GM08714 (cell line): ENCODE results near the gene BNIP3.

Source experiments
- H3K4me3 ChIP-seq: fragments of 200-500 bp; sonication (Bioruptor generic); 2 replicates; pipeline ENCODE4 v1.5.1; 2014; ENCODE audit warnings: mild to moderate bottlenecking, low read length, inconsistent platforms
- ZNF274 ChIP-seq: IDR thresholded peaks from 2 replicates; pipeline ENCODE4 v1.6.1; 2012; ENCODE audit warnings: mild to moderate bottlenecking, low read depth, low read length

BNIP3 gene

DNA sequence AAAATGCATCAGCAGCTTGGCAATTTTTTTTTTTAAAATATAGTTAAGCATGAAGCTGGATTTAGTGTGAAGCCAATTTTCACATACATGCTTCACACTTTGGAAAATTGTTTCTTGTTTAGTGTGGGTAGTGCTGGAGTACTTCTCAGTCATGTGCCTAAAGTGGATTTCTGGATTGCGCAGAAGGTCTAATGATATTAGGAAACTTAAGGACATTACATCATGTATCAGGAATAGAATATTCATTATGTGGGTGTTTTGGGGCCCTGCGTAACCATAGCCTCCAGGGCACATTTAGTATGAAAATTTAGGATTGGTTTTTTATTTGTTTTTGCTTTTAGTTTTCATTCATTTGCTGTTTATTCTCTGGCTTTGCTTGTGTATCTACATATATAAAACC lies 28.8 kb upstream of the BNIP3 start:
- TF ChIP-seq ZNF274 = no peak
- no peak overlapping the region for H3K4me3 ChIP-seq

DNA sequence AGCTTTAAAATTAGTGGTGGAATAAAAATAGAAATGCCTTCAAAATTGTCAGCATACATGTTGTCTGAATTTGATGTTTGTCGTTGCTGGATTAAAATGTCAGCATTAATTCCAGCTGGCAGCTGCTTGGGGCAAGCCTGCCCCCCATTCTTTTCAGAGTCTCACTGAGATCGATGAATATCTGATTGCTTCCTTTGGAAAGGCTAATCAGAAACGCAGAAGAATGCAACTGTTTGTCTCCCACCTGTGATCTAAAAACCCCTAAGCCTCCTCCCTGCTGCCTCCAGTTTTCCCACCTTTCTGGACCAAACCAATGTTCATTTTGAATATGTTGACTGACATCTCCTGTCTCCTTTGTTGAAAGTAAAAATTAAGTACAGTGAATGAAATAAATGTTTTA lies 27.9 kb upstream of the BNIP3 start:
- H3K4me3 ChIP-seq = no peak overlapping the region
- no peak for TF ChIP-seq ZNF274

DNA sequence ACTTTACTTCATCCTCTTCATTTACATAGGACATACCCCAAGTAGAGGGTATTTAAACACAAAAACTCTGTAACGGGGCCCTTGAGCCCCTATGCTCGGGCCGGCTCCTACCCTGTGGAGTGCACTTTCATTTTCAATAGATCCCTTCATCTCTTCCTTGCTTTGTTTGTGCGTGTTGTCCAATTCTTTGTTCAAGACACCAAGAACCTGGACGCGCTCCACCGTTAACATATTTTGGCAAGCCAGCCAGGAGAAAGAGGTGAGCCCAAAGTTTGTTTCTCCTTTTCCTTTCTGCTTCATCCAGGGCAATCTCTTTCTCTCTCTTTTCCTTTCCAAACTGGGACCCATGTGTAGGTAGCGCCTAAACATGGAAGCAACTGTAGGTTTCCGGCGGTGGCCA lies 26.0 kb upstream of the BNIP3 start:
- no peak overlapping the region for H3K4me3 ChIP-seq
- TF ChIP-seq ZNF274 = no peak

DNA sequence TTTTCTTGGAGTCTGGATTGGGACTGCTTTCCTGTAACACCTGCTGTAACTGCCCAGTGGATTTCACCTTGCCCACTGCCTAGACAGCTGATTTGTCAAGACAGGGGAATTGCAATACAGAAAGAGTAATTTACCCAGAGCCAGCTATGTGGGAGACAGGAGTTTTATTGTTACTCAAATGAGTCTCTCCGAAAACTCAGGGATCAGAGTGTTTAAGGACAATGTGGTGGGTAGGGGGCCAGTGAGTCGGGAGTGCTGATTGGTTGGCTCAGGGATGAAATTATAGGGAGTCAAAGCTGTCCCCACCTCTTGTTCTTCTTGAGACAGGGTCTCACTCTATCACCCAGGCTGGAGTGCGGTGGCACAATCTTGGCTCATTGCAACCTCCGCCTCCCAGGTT lies 25.2 kb upstream of the BNIP3 start:
- no peak overlapping the region for H3K4me3 ChIP-seq
- no peak for TF ChIP-seq ZNF274

DNA sequence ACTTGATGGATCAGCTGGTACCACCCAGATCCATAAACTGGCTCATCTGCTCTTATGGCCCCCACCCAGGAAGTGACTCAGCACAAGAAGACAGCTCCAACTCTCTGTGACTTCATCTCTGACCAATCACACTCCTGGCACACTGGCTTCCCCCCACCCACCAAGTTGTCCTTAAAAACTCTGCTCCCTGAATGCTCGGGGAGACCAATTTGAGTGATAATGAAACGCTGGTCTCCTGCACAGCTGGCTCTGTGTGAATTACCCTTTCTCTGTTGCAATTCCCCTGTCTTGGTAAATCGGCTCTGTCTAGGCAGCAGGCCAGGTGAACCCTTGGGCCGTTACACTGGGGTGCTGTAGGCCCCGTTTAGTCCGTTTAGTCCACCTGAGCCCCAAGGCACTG lies 23.4 kb upstream of the BNIP3 start:
- TF ChIP-seq ZNF274 = no peak
- no peak overlapping the region for H3K4me3 ChIP-seq

DNA sequence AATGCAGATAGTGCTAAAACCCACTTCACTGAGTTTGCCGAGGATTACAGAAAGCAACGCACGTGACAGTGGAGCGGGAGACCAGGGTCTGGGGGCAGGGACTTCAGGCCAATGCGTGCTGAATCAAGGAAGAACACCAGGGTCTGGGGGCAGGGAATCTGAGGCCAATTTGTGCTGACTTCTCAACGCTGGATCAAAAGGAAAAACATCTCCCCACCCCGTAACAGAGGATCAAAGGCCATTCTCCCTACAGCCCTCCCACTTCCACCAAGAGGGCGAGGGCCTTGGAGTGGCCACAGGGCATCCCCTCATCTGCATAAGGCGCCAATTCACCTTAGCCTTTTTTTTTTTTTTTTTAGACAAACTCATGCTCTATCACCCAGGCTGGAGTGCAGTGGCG lies 22.3 kb upstream of the BNIP3 start:
- no peak for TF ChIP-seq ZNF274
- no peak overlapping the region for H3K4me3 ChIP-seq

DNA sequence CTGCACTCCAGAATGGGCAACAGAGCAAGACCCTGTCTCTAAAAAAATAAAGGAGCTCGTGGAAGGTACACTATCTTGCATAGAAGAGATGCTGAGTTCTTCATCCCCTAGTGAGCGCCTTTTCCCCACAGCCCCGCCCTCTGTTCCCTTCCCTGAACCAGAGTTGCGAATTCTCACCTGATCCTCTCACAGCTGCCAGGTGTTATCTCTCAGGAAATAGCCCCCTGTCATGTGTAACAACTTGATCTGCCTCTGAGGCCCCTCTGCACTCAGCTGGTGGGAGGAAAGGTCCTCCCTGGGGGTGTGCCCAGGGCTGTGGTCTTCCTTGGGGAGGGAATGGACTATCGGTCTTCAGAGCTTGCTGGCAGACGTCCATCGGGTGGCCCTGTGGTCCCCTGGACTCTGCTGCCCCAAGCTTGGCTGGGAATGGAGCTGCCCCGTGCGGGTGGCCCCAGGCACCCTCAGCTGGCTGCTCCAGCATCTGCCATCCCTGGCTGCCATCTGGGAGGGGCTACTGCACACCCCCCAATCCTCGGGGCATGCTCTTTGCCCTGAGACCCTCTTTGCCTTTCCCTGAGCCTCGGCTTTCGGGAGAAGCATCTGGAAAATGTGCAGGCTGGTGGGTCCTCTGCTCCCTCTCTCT lies 21.7 kb upstream of the BNIP3 start:
- no peak for TF ChIP-seq ZNF274
- H3K4me3 ChIP-seq = no peak overlapping the region

DNA sequence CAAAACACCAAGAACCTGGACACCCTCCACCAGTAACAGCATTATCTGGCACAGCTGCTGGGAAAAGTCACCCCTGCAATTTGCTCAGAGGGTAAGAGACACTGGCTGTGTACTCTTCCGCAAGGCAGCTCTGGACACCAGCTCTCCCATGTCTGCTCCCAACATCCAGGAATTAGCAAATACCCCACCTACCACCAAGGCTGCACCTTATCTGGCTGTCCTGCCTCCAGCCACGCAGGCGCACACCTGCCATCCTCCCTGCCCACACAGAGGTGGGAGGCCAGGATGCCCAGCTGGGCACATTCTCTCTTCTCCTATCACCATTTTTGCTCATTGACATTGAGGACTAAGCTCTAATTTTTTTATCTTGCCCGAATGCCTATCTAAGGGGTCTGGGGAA lies 20.3 kb upstream of the BNIP3 start:
- H3K4me3 ChIP-seq = no peak overlapping the region
- TF ChIP-seq ZNF274 = no peak

DNA sequence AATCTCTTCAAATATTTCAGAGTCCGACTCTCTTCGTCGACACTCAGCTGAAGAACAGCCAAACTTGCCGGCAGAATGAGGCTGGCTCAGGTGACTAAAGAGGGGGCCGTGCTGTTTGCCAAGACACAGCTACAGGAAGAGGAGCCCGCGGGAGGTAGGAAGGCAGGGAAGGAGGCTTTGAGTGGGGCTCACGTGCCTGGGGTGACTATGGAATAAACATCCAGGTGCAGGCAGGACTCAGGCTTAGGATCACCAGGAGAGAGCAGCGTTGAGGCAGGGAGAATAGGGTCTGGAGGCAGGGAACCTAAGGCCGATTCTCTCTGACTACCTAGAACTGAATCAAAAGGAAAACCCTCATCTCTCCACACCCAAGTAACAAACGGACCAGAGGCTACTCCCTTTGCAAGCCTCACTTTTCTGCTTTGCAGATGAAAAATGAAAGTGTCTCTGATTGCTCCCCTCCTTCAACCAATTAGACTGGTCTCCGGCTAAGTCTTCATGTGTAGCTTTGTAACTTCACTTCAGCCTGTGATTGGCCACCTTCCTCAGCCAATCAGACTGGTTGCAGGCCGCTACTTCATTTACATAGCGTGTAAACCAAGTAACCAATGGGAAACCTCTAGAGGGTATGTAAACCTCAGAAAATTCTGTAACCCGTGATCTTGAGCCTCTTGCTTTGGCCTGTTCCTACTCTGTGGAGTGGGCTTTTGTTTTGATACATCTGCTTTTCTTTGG lies 19.7 kb upstream of the BNIP3 start:
- H3K4me3 ChIP-seq = no peak overlapping the region
- no peak for TF ChIP-seq ZNF274

DNA sequence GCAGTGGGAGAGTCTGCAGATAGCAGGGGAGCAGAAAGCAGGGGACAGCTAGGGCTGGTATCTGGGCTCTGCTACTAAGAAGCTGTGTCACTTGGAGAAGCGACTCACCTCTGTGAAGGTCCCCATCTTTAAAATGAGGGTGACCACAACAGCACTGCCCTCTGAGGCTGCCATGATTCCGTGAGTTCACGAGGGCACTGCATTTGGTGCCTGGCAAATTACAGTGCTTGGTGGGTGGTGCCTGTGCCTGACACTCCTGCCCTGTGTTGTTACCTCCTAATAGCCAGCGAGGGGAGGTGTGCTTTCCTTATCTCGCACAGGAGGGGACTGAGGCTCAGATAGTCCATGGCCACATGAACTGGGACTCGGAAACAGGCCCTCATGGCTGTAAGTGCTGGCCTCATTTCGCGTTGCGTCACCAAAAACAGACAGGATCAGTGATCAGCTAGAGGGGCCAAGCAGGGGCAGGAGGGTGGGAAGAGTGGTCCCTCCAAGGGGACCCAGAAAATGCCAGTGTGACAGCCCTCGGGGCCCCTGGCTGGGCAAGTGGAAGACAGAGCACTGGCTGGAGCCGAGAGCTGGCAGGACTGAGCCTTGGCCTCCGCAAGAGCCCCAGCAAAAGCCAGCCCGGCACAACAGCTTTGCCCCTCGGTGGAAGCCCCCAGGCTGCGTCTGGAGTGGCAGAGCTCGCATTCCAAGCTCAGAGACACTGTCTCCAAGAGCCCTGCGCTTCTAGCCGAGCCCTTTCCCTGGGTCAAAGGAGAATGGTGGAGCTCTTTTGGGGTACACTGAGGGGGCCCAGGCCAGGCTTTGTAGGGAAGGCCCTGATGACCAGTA lies 17.3 kb upstream of the BNIP3 start:
- TF ChIP-seq ZNF274 = no peak
- H3K4me3 ChIP-seq = no peak overlapping the region

DNA sequence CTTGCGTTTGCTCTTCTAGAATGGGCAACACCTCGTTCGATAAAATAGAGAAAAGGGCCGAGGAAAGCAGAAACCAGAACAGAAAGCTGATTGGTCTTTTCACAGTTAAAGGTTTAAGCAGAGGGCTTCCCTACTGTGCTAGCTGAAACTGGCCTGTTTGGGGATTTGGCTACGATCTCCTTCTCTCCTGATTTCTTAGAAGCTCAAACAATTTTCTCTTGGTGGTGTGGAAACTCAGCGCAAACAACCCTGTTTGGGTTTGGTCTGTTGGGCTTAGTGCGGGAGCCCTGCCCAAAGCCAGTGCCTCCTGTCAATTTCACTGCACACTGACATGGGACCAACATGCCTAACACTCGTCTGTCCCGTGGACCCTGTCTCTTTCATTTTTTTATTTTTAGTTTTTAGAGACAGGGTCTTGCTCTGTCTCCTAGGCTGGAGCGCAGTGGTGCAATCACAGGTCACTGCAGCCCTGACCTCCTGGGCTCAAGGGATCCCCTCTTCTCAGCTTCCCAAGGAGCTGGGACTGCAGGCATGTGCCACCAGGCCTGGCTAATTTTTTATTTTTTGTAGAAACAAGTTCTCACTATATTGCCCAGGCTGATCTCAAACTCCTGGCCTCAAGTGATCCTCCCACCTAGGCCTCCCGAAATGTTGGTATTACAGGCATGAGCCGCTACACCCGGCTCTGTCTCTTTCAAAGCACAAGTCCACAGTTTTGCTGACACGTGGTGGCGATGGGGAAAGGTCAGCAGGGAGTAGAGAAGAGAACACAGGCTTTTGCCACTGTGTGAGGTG lies 16.5 kb upstream of the BNIP3 start:
- TF ChIP-seq ZNF274 = no peak
- H3K4me3 ChIP-seq = no peak overlapping the region

DNA sequence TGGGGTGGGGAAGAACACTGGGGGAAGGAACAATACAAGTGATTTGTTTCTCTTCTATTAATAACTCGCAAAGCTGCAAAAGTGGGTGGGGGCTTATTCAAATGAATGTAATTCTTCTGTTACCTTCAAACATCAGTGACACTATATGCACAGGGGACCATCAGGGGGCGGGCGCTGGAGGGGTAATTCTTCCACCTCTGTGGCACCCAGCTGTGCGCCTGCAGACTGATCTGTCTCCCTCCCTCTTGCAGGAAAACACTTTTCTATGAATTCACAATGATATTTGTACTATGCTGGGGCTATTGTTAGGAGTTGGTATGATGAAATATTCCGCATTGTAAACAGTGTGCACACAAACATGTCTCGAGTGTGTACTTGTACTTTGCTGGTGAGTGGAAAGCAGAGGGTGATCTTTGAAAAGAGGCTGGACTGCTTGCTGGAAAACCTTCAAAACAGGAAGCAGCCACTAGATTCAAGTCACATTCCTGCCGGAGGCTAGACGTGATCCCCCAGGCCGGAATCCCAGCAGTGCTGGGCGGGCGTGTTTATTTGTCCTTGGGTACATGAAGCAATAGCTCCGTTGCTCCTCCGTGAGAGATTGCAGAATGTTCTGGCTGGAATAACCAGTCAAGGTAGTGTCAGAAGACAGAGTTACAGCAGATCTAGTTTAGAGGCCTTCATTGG lies 15.8 kb upstream of the BNIP3 start:
- no peak overlapping the region for H3K4me3 ChIP-seq
- no peak for TF ChIP-seq ZNF274

DNA sequence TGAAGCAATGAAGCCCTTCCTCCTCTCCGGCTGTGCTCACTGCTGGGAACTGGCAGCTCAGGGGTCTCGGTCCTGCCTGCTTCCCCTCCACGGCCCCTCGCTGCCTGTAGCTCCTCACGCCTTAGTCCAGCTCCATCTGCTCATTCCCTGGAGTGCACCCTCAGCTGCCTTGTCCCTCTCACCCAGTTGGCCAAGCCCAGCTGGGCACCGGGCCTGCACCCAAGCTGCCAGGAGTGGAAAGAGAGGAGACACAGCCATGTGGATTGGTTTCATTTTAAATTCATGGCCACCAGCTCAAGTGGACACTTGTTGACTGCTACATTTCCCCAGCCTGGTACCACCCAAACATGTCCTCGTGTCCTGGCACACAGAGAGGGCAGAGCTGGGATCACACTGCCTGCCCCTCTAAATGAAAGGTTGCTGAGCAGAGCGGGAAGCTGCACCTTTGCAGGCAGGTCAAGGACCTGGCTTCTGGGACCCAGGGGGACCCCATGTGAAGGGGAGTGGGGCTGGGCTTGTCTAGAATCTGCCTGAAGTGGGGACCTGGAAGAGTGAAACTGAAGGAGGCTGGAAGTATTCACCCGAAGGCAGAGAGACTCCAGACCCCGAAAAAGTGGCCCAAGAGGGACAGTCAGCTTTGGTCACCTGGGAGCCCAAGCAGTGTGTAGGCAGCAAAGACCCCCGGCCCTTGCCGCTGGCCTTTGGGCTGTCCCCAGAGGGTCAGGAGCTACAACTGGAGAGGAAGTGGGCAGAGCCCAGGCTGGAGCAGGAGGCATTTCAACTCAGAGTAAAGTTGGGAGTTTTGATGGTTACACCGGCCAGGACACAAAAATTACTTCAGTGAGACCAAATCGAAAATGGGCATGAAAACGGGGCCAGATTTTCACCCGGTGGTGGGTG lies 15.0 kb upstream of the BNIP3 start:
- TF ChIP-seq ZNF274 = no peak
- H3K4me3 ChIP-seq = no peak overlapping the region

DNA sequence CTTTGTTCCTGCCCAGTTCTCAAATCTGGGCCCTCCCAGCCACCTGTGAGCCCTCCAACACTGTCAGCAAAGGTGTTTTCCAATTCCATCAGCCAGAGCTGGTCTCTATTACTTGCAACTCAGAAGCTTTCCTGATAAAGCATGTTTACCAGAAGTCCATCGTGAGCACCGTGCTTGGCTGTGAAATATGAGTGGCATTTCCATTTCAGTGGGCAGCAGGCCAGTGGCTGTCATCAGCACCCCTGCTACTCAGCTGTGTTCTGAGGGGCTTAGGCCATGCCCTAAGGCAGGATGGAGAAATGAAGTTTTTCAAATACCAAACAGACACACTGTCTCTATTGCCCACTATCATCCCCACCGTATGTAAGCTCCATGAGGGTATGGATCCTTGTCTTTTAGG lies 12.7 kb upstream of the BNIP3 start:
- TF ChIP-seq ZNF274 = no peak
- H3K4me3 ChIP-seq = no peak overlapping the region
